Fibroblast of lung (primary cell): ENCODE results near the gene SLC4A1AP. TPM values are rescaled to one million over a fixed set of nuclear protein-coding genes. Genes with fewer than 3 reads are reported as not detected.

Experiments used
- DNase-seq, 2 donors: peaks; one replicate each; pipeline versions ENCODE4 v3.0.0 to v3.0.0-alpha.2; 2010; ENCODE audit warnings: low read depth in 2 of 2
- H2AFZ ChIP-seq: 2 replicates; pipeline ENCODE4 v1.5.1; 2012; ENCODE audit warnings: low read length, control low read depth, inconsistent platforms
- H3K27ac ChIP-seq: 2 replicates; pipeline ENCODE4 v1.5.1; 2011; ENCODE audit warnings: low read length, control low read depth; ENCODE audit not compliant: insufficient read depth
- H3K27me3 ChIP-seq: 2 replicates; pipeline ENCODE4 v1.5.1; 2011; ENCODE audit warnings: mild to moderate bottlenecking, low read length; ENCODE audit not compliant: control insufficient read depth, insufficient read depth
- H3K36me3 ChIP-seq: 2 replicates; pipeline ENCODE4 v1.5.1; 2011; ENCODE audit warnings: low read length; ENCODE audit not compliant: control insufficient read depth, insufficient read depth
- H3K4me1 ChIP-seq: 2 replicates; pipeline ENCODE4 v1.5.1; 2011; ENCODE audit warnings: low read length; ENCODE audit not compliant: control insufficient read depth, insufficient read depth; ENCODE audit errors: extremely low read depth
- H3K4me2 ChIP-seq: 2 replicates; pipeline ENCODE4 v1.5.1; 2011; ENCODE audit warnings: low read length, control low read depth; ENCODE audit not compliant: insufficient read depth; ENCODE audit errors: extremely low read depth
- H3K4me3 ChIP-seq, 4 experiments: fragments of 200-600 bp in 1 of 4; sonication (generic) in 1 of 4; replicated peaks in 1 of 4; 2 replicates each; pipeline ENCODE4 v1.5.1; 2011 to 2016; ENCODE audit warnings: low read length in 4 of 4, low read depth in 3 of 4, mild to moderate bottlenecking in 3 of 4, control low read depth in 2 of 4, inconsistent platforms in 1 of 4, mixed read lengths in 1 of 4; ENCODE audit not compliant: insufficient read depth in 1 of 4; ENCODE audit errors: control extremely low read depth in 1 of 4
- H3K79me2 ChIP-seq: 2 replicates; pipeline ENCODE4 v1.5.1; 2012; ENCODE audit warnings: mild to moderate bottlenecking, low read length, inconsistent platforms; ENCODE audit not compliant: control insufficient read depth, insufficient read depth
- H3K9ac ChIP-seq: 2 replicates; pipeline ENCODE4 v1.5.1; 2011; ENCODE audit warnings: mild to moderate bottlenecking, low read length, control low read depth; ENCODE audit not compliant: insufficient read depth
- H3K9me3 ChIP-seq: 2 replicates; pipeline ENCODE4 v1.5.1; 2012; ENCODE audit warnings: low read depth, low read length; ENCODE audit not compliant: control insufficient read depth, insufficient read depth
- H4K20me1 ChIP-seq: 2 replicates; pipeline ENCODE4 v1.5.1; 2011; ENCODE audit warnings: low read length; ENCODE audit not compliant: control insufficient read depth, insufficient read depth; ENCODE audit errors: extremely low read depth
- CTCF ChIP-seq, 2 donors: IDR thresholded peaks in 1 of 2; conservative IDR thresholded peaks in 1 of 2; 1 replicate in 1 of 2; 2 replicates in 1 of 2; pipeline ENCODE4 v1.5.1; 2011 to 2012; ENCODE audit warnings: low read length in 2 of 2, control low read depth in 1 of 2, inconsistent platforms in 1 of 2, low read depth in 1 of 2, mild to moderate bottlenecking in 1 of 2
- EZH2 ChIP-seq: IDR thresholded peaks from 2 replicates; pipeline ENCODE4 v1.5.1; 2012; ENCODE audit warnings: low read length, control low read depth, mild to moderate bottlenecking; ENCODE audit errors: missing control alignments
- polyA plus RNA-seq, 2 donors: library from polyadenylated mRNA; depleted of rRNA in 1 of 2; stranded (reverse) in 1 of 2; unstranded in 1 of 2; fragments of >200 nt; gene quantifications; 2 replicates each; pipeline ENCODE4 v1.2.1, GENCODE V29; 2011 to 2012; ENCODE audit warnings: missing spikeins in 1 of 2
- total RNA-seq: library from RNA; depleted of rRNA; stranded (reverse); fragments of >200 nt; gene quantifications from 2 replicates; pipeline ENCODE4 v1.2.1, GENCODE V29; 2014

Gene SLC4A1AP
- total and polyA plus RNA-seq, 2 donors (not counting 1 experiment from before 2014, with no cell fraction given): 15.2 to 28.4 TPM

- Histone ChIP-seq H3K79me2 (no peaks in the 10 kb centered on the region), H4K20me1 (no peaks in the 10 kb centered on the region), H2AFZ (peak overlapping the region; percentile 75), H3K9ac (peak overlapping the region; percentile 35), H3K4me1 (peaks cover 3% of the 10 kb centered on the region), H3K27ac (peak overlapping the region; percentile 44), H3K9me3 (no peaks in the 10 kb centered on the region), H3K27me3 (no peaks in the 10 kb centered on the region), H3K4me3 (peak overlapping the region in 3 of 4 experiments; percentile 17 to 47 (median 40)), H3K36me3 (no peaks in the 10 kb centered on the region), H3K4me2 (peak overlapping the region; percentile 79)
- peak; percentile 67 to 85 for DNase-seq
- no peak for TF ChIP-seq EZH2
Observed at GRCh38 chr2:27735263-27735904, 71.7 kb downstream of the SLC4A1AP start.

DNA sequence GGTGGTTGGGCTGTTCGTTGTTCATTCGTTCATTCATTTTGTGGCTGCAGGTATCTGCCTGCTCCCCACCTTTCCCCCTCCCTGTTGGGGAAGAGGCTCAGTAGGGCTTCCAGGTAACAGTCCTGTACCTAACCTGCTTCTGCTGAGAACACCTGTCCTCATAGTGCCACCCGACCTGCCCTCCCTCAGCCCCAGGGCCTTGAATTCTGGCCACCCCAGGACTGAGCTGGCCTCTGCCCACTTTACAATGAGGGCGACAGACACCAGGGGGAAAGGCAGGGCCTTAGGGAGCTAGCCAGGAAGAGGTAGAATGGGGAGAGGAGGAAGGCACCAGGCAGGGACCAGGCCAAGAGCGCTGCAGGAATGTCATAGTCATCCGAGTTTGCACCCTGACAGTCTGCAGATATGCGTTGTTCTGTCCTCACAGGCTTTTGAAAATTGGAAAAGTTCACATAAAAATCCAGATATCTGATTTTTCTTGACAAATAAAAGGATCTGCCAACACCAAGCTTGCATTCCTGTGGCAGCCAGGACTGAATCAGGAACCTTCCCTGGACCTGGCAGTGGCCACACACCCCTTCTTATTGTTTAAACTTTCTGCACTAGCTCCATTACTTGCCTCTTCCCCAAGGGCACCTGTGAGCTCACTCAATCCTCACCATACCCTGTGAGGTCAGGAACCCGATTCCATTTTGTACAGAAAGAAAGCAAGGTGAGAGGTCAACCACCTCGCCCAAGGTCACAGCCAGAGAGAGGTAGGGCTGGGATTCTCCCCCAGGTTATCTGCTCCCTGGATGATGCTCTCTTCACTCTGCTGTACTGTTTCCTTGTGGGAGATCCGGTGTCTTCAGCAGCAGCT lies 72.6 kb downstream of the SLC4A1AP start:
- H3K9ac ChIP-seq: peak overlapping the region; percentile 11
- H3K4me1 ChIP-seq: peaks cover 3% of the 10 kb centered on the region
- no peak overlapping the region for H3K4me3 ChIP-seq
- H3K27me3 ChIP-seq: no peaks in the 10 kb centered on the region
- H3K27ac ChIP-seq: peak overlapping the region; percentile 44
- no peaks in the 10 kb centered on the region for H3K9me3 ChIP-seq
- H2AFZ ChIP-seq: peak overlapping the region; percentile 74
- DNase-seq: peak in 1 of 2 donors; percentile 38
- H3K79me2 ChIP-seq: no peaks in the 10 kb centered on the region
- no peaks in the 10 kb centered on the region for H3K36me3 ChIP-seq
- TF ChIP-seq CTCF (conservative IDR thresholded peaks at IDR 0.05 in 1 of 2, IDR thresholded peaks at IDR 0.05 in 1 of 2; ENCODE audit: low read depth in 1 of 2, low read length in 2 of 2) (no peak), EZH2 (no peak)
- no peak overlapping the region for H3K4me2 ChIP-seq
- H4K20me1 ChIP-seq: no peaks in the 10 kb centered on the region

- H2AFZ ChIP-seq: no peak overlapping the region
- H3K27ac ChIP-seq: no peak overlapping the region
- no peak overlapping the region for H3K4me3 ChIP-seq
- H3K9ac ChIP-seq: no peak overlapping the region
- DNase-seq: no peak
- no peak overlapping the region for H3K4me2 ChIP-seq
- TF ChIP-seq CTCF (conservative IDR thresholded peaks at IDR 0.05 in 1 of 2, IDR thresholded peaks at IDR 0.05 in 1 of 2; ENCODE audit: low read depth in 1 of 2, low read length in 2 of 2): no peak
- no peak for TF ChIP-seq EZH2
- H3K36me3 ChIP-seq: no peaks in the 10 kb centered on the region
- no peaks in the 10 kb centered on the region for H3K9me3 ChIP-seq
- H3K4me1 ChIP-seq: peaks cover 3% of the 10 kb centered on the region
- no peaks in the 10 kb centered on the region for H4K20me1 ChIP-seq
- no peaks in the 10 kb centered on the region for H3K27me3 ChIP-seq
- no peaks in the 10 kb centered on the region for H3K79me2 ChIP-seq
Observed at GRCh38 chr2:27736890-27737204, 73.2 kb downstream of the SLC4A1AP start.
